Activated CD4-positive, alpha-beta memory T cell treated with anti-CD3 and anti-CD28 coated beads, Interleukin-2, amount 10 ng/mL, durations not matched to agents 7 days and 5 days (primary cell): ENCODE data around the gene GJD2. TPM values are rescaled to one million over a fixed set of nuclear protein-coding genes. Genes with fewer than 3 reads are reported as not detected.

ENCODE experiments used
- CTCF ChIA-PET: fragments of 350-600 bp; sonication (Branson Sonifier 250); formaldehyde crosslinking; loops from one replicate; lab custom pipeline; 2021; ENCODE audit warnings: antibody characterized with exemption, inconsistent platforms; lab: Charles Lee
- POLR2A ChIA-PET: fragments of 350-600 bp; sonication (Branson Sonifier 250); formaldehyde crosslinking; loops from one replicate; lab custom pipeline; 2021; ENCODE audit warnings: antibody characterized with exemption; lab: Charles Lee
- DNase-seq: peaks from one replicate; pipeline ENCODE4 v3.0.0-alpha.2; 2020
- H3K27ac Mint-ChIP-seq: one replicate; pipeline ENCODE4 v1.8.0; 2021; ENCODE audit warnings: mild to moderate bottlenecking, mixed read lengths
- H3K27me3 Mint-ChIP-seq: one replicate; pipeline ENCODE4 v1.8.0; 2021; ENCODE audit warnings: mixed read lengths
- H3K36me3 Mint-ChIP-seq: one replicate; pipeline ENCODE4 v1.8.0; 2021; ENCODE audit warnings: low read depth, mixed read lengths
- H3K4me1 Mint-ChIP-seq: one replicate; pipeline ENCODE4 v1.8.0; 2021; ENCODE audit warnings: mixed read lengths
- H3K4me3 Mint-ChIP-seq: one replicate; pipeline ENCODE4 v1.8.0; 2021; ENCODE audit warnings: mild to moderate bottlenecking, mixed read lengths
- H3K9me3 Mint-ChIP-seq: one replicate; pipeline ENCODE4 v1.8.0; 2021; ENCODE audit warnings: mixed read lengths
- total RNA-seq, 2 experiments: library from RNA; stranded (reverse); gene quantifications; one replicate each; pipeline ENCODE4 v1.2.3, GENCODE V29; 2021

GJD2 gene
- total RNA-seq, 2 experiments from 2014 or later: not detected

- ChIA-PET POLR2A (no interaction called here), CTCF (no interaction called here)
- H3K27me3 Mint-ChIP-seq: peaks cover 45% of the 10 kb centered on the region
- H3K9me3 Mint-ChIP-seq: no peaks in the 10 kb centered on the region
- H3K27ac Mint-ChIP-seq: no peak overlapping the region
- H3K4me3 Mint-ChIP-seq: no peak overlapping the region
- no peak for DNase-seq
- no peaks in the 10 kb centered on the region for H3K4me1 Mint-ChIP-seq
- no peaks in the 10 kb centered on the region for H3K36me3 Mint-ChIP-seq
Observed at GRCh38 chr15:34790121-34790520, 35.3 kb upstream of the GJD2 start.

DNA sequence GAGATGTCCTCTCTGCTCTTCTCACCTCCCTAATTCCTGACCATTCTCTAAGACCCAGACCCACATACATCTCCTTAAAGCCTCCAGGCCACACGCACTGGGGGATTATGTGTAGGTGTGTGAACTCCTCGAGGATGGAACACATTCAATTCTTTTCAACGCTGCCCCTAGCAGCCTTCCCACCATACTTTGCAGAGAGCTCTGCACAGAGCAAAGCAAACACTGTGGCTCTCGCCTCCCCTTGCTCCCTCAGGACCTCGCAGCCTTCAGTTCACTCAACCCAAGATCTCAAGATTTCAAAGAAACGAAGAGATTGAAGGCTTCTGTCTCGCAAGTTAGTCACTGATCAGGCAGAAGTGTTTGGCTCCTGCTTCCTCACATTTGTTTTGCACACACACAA, 34.5 kb upstream of the GJD2 start:
- ChIA-PET CTCF (no interaction called here), POLR2A (no interaction called here)
- H3K9me3 Mint-ChIP-seq: no peaks in the 10 kb centered on the region
- H3K4me1 Mint-ChIP-seq: no peaks in the 10 kb centered on the region
- no peaks in the 10 kb centered on the region for H3K36me3 Mint-ChIP-seq
- H3K4me3 Mint-ChIP-seq: no peak overlapping the region
- peaks cover 37% of the 10 kb centered on the region for H3K27me3 Mint-ChIP-seq
- no peak overlapping the region for H3K27ac Mint-ChIP-seq
- DNase-seq: no peak

DNA sequence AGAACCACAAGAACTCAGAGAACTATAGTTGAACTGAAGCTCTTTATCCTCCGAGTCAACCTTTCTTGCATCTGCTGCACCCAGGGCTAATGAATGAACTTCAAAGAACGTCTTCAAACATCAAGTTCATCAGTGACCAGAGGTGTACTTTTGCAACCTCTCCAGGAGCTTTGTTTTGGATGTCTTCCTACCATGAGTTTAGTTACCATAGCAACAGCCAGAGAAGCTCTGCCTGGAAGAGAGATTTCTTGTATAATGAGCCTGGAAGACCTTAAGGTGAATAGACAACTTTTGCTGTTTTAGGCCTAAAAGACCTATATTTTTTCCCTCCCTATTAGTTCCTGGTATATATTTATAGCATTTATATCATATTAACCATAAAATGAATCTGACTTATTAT, 31.4 kb upstream of the GJD2 start:
- Mint-ChIP-seq H3K27ac (no peak overlapping the region), H3K27me3 (peaks cover 26% of the 10 kb centered on the region), H3K4me3 (no peak overlapping the region), H3K4me1 (no peaks in the 10 kb centered on the region), H3K9me3 (no peaks in the 10 kb centered on the region), H3K36me3 (no peaks in the 10 kb centered on the region)
- CTCF ChIA-PET: no interaction called here
- DNase-seq: no peak
- POLR2A ChIA-PET: no interaction called here

- Mint-ChIP-seq H3K27ac (no peak overlapping the region), H3K4me1 (no peaks in the 10 kb centered on the region), H3K27me3 (peaks cover 24% of the 10 kb centered on the region), H3K4me3 (no peak overlapping the region), H3K36me3 (no peaks in the 10 kb centered on the region), H3K9me3 (no peaks in the 10 kb centered on the region)
- POLR2A ChIA-PET: no interaction called here
- CTCF ChIA-PET: no interaction called here
- DNase-seq: no peak
Observed at GRCh38 chr15:34783991-34784390, 29.2 kb upstream of the GJD2 start.

DNA sequence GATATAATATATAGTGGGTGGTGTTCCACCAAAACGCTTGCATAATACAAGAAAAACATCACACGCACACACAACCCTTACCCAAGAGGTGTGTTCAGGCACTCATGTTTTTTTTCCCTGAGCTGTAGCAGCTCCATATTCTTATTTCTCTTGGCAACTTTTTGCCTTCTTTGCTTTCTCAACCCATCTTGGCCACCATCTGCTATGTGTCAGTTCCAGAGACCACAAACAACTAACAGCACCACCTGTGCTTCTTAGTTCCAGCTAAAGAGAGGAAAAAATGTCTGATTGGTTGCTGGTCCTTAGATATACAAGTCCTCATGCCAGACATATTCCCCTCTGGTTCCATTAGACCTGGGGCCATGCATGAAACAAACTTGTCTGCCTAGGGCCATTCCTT, 28.6 kb upstream of the GJD2 start:
- no peak overlapping the region for H3K4me3 Mint-ChIP-seq
- H3K27ac Mint-ChIP-seq: no peak overlapping the region
- H3K4me1 Mint-ChIP-seq: no peaks in the 10 kb centered on the region
- H3K36me3 Mint-ChIP-seq: no peaks in the 10 kb centered on the region
- H3K27me3 Mint-ChIP-seq: peaks cover 24% of the 10 kb centered on the region
- no peak for DNase-seq
- no peaks in the 10 kb centered on the region for H3K9me3 Mint-ChIP-seq
- ChIA-PET POLR2A (no interaction called here), CTCF (no interaction called here)

DNA sequence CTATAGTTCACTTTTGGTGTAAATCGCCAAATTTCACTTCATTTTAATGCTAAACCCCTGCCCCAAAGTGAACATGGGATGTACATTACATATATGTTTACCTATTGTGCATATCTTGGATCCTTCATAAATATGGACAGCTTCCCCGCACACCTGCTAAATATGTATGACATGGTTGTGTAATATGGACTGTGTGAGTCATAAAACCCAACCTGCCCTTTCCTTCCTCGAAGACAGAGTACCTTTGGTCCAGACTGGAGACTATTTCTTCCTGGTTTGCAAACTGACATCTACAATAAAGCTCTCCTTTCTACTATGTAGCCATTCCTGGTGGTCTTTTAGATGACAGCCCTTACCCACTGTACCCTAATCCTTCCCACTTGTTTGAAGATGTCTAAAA, 28.1 kb upstream of the GJD2 start:
- DNase-seq: no peak
- Mint-ChIP-seq H3K9me3 (no peaks in the 10 kb centered on the region), H3K4me3 (no peak overlapping the region), H3K27me3 (peaks cover 24% of the 10 kb centered on the region), H3K36me3 (no peaks in the 10 kb centered on the region), H3K27ac (no peak overlapping the region), H3K4me1 (no peaks in the 10 kb centered on the region)
- ChIA-PET POLR2A (no interaction called here), CTCF (no interaction called here)

- DNase-seq: no peak
- POLR2A ChIA-PET: no interaction called here
- no peaks in the 10 kb centered on the region for H3K36me3 Mint-ChIP-seq
- CTCF ChIA-PET: no interaction called here
- H3K4me3 Mint-ChIP-seq: no peak overlapping the region
- H3K27me3 Mint-ChIP-seq: peaks cover 24% of the 10 kb centered on the region
- H3K9me3 Mint-ChIP-seq: no peaks in the 10 kb centered on the region
- no peak overlapping the region for H3K27ac Mint-ChIP-seq
- H3K4me1 Mint-ChIP-seq: no peaks in the 10 kb centered on the region
Observed at GRCh38 chr15:34780725-34781124, 25.9 kb upstream of the GJD2 start.

GRCh38 chr15:34776606-34777105, 21.9 kb upstream of the GJD2 start:
- H3K4me3 Mint-ChIP-seq: no peak overlapping the region
- POLR2A ChIA-PET: no interaction called here
- H3K4me1 Mint-ChIP-seq: no peaks in the 10 kb centered on the region
- H3K9me3 Mint-ChIP-seq: no peaks in the 10 kb centered on the region
- H3K36me3 Mint-ChIP-seq: no peaks in the 10 kb centered on the region
- CTCF ChIA-PET: no interaction called here
- DNase-seq: no peak
- peaks cover 16% of the 10 kb centered on the region for H3K27me3 Mint-ChIP-seq
- no peak overlapping the region for H3K27ac Mint-ChIP-seq

DNA sequence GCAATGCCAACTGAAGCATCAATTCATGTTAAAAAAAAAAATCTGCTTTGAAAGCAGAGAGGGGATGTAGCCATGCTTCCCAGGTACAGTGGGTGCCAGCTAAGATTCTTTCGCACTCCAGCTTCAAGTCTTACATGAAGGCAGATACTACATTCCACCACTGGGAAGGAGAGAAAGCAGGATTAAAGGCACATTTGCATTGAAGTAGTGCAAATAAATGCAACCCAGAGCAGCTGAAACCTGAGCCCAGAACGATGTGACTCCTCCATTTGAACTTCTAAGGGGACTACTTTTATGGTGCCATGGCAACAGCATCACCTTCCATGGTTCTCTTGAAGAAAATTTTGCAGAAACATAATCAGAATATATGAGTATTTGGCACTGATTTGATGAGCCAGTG, 19.1 kb upstream of the GJD2 start:
- Mint-ChIP-seq H3K36me3 (no peaks in the 10 kb centered on the region), H3K9me3 (no peaks in the 10 kb centered on the region), H3K4me3 (no peak overlapping the region), H3K27me3 (peaks cover 15% of the 10 kb centered on the region), H3K27ac (no peak overlapping the region), H3K4me1 (no peaks in the 10 kb centered on the region)
- DNase-seq: no peak
- POLR2A ChIA-PET: no interaction called here
- CTCF ChIA-PET: no interaction called here

DNA sequence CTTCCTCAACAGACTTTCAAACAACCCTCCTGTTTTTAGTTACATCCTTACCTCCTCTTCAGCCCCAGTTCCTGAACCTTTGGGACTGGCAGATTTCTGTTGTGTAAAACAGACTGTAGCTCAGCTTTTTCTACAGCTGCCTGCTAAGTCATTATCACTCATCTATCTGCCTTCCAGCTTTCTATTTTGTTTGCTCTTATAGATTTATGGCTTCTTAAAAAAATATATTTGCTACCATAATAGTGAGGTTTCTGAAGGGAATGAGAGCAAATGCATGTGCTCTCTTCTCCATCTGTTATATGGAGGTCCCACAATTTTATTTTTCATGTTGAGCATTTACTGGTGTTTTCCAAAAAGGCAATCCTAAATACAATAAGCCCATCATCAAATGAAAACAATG, 18.2 kb upstream of the GJD2 start:
- peaks cover 15% of the 10 kb centered on the region for H3K27me3 Mint-ChIP-seq
- H3K4me1 Mint-ChIP-seq: no peaks in the 10 kb centered on the region
- H3K36me3 Mint-ChIP-seq: no peaks in the 10 kb centered on the region
- no peak overlapping the region for H3K27ac Mint-ChIP-seq
- H3K4me3 Mint-ChIP-seq: no peak overlapping the region
- ChIA-PET CTCF (no interaction called here), POLR2A (no interaction called here)
- DNase-seq: no peak
- H3K9me3 Mint-ChIP-seq: no peaks in the 10 kb centered on the region

- Mint-ChIP-seq H3K27me3 (peaks cover 16% of the 10 kb centered on the region), H3K4me1 (no peaks in the 10 kb centered on the region), H3K4me3 (no peak overlapping the region), H3K27ac (no peak overlapping the region), H3K9me3 (no peaks in the 10 kb centered on the region), H3K36me3 (no peaks in the 10 kb centered on the region)
- POLR2A ChIA-PET: no interaction called here
- no peak for DNase-seq
- CTCF ChIA-PET: no interaction called here
Observed at GRCh38 chr15:34772312-34772711, 17.5 kb upstream of the GJD2 start.

- ChIA-PET CTCF (no interaction called here), POLR2A (no interaction called here)
- H3K4me1 Mint-ChIP-seq: no peaks in the 10 kb centered on the region
- no peak for DNase-seq
- no peak overlapping the region for H3K4me3 Mint-ChIP-seq
- no peak overlapping the region for H3K27ac Mint-ChIP-seq
- no peaks in the 10 kb centered on the region for H3K9me3 Mint-ChIP-seq
- peaks cover 12% of the 10 kb centered on the region for H3K27me3 Mint-ChIP-seq
- H3K36me3 Mint-ChIP-seq: no peaks in the 10 kb centered on the region
Observed at GRCh38 chr15:34769711-34770110, 14.9 kb upstream of the GJD2 start.

DNA sequence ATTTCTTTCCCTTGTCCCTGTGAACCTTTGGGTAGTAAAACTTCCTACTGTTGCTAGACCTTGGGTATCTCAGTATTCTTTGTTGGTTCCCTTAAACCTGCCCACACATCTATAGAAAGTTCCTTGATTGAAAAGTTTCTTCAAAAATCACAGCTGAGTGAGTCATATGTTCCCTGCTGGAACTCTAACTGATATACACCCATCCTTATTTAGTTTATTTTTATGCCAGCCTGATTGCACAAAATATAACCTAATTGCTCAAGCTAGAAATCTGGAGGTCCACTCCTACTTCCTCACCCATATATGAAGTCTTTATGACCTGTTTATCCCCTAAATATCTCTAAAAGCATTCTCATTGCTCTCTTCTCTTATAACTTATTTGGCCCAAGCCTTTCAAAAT, 13.7 kb upstream of the GJD2 start:
- no peaks in the 10 kb centered on the region for H3K9me3 Mint-ChIP-seq
- DNase-seq: no peak

GRCh38 chr15:34765741-34766140, 10.9 kb upstream of the GJD2 start:
- CTCF ChIA-PET: interaction anchor here (0.6 kb wide), 1 partner anchor 702 kb away, joined by 3 read pairs; no protein-coding TSS in a partner anchor
- POLR2A ChIA-PET: no interaction called here
- H3K27me3 Mint-ChIP-seq: peaks cover 17% of the 10 kb centered on the region
- H3K27ac Mint-ChIP-seq: no peak overlapping the region
- no peak for DNase-seq
- no peak overlapping the region for H3K4me3 Mint-ChIP-seq
- H3K9me3 Mint-ChIP-seq: no peaks in the 10 kb centered on the region
- no peaks in the 10 kb centered on the region for H3K4me1 Mint-ChIP-seq
- H3K36me3 Mint-ChIP-seq: no peaks in the 10 kb centered on the region

More for the DNA sequence above, 13.7 kb upstream of the GJD2 start:
- Mint-ChIP-seq H3K36me3 (no peaks in the 10 kb centered on the region), H3K4me1 (no peaks in the 10 kb centered on the region), H3K27ac (no peak overlapping the region), H3K4me3 (no peak overlapping the region), H3K27me3 (peaks cover 15% of the 10 kb centered on the region)
- CTCF ChIA-PET: no interaction called here
- POLR2A ChIA-PET: no interaction called here
